ENCODE data around the gene PWWP3B.

- TF ChIP-seq POLR2A (IDR thresholded peaks at IDR 0.05; ENCODE audit: low read length) (no peak), GATA1 (IDR thresholded peaks at IDR 0.05; ENCODE audit: low read depth, low read length) (no peak)
Measured at GRCh38 chrX:106178826-106179225, 10.7 kb downstream of the PWWP3B start.
